ENCODE results near the gene CGNL1. TPM values are rescaled to one million over a fixed set of nuclear protein-coding genes. Genes with fewer than 3 reads are reported as not detected.

The CGNL1 gene
- total and polyA plus RNA-seq, 10 of the 15 experiments (the other 5 are each of a cell fraction or from before 2014, with no cell fraction given), result under 0.01 to 0.27 (median 0.04) TPM; not detected in 3

GRCh38 chr15:57415602-57416001 is 39.3 kb downstream of the CGNL1 start:
- SMC1A ChIA-PET (ENCODE audit: uncharacterized antibody, unreplicated experiment), result no interaction called here
- Histone ChIP-seq H3K79me2 (ENCODE audit: control insufficient read depth, insufficient read depth, low read length) (no peaks in the 10 kb centered on the region), H3K27me3 (replicated peaks in 1 of 2; ENCODE audit: control insufficient read depth in 2 of 2, insufficient read depth in 2 of 2, low read length in 1 of 2) (no peaks in the 10 kb centered on the region), H3K9ac (ENCODE audit: control insufficient read depth, insufficient read depth, low read length) (no peak overlapping the region), H3K4me1 (ENCODE audit: control insufficient read depth, insufficient read depth, low read length) (no peaks in the 10 kb centered on the region), H3K27ac (ENCODE audit: control insufficient read depth, insufficient read depth) (no peak overlapping the region), H4K20me1 (ENCODE audit: control insufficient read depth, insufficient read depth) (no peaks in the 10 kb centered on the region), H2AFZ (ENCODE audit: control insufficient read depth, low read depth, low read length) (no peak overlapping the region), H3K36me3 (ENCODE audit: control insufficient read depth in 2 of 2, insufficient read depth in 2 of 2, low read length in 1 of 2) (no peaks in the 10 kb centered on the region), H3K4me3 (no peak overlapping the region), H3K9me3 (replicated peaks; ENCODE audit: control insufficient read depth, insufficient read depth, low read length) (no peaks in the 10 kb centered on the region), H3K4me2 (ENCODE audit: control insufficient read depth, insufficient read depth) (no peak overlapping the region)
- no TSS peak for BruUV-seq (replicated peaks)
- no peak for FAIRE-seq
- ATAC-seq, result no peak
- CTCF ChIA-PET, result interaction anchor here (1.2 kb wide), 1 partner anchor 112 kb away, joined by 4 read pairs; no protein-coding TSS in a partner anchor
- 52% methylated on average over 7 of the region's 7 CpGs for WGBS (ENCODE audit: insufficient coverage, insufficient replicate concordance, low lambda C conversion rate, missing lambda C conversion rate)
- intact Hi-C loops (cut with micrococcal nuclease; ENCODE audit: unreplicated experiment) (no loop called here), in situ Hi-C loops (cut with MboI) (no loop called here)
- POLR2A ChIA-PET, result no interaction called here
- DNase-seq (ENCODE audit: low read depth, low spot score), result no peak
- RAD21 ChIA-PET (ENCODE audit: unreplicated experiment), result interaction anchor here (1.0 kb wide), 1 partner anchor 75 kb away, joined by 3 read pairs; no protein-coding TSS in a partner anchor
- no peak for TF ChIP-seq EED (IDR thresholded peaks at IDR 0.05; ENCODE audit: low read depth)
- TF ChIP-seq JUNB (IDR thresholded peaks at IDR 0.05), result no peak
- no peak for TF ChIP-seq SIX5 (IDR thresholded peaks at IDR 0.05; ENCODE audit: low read depth, low read length, severe bottlenecking)
- no peak for TF ChIP-seq CUX1 (IDR thresholded peaks at IDR 0.05; ENCODE audit: insufficient replicate concordance, low read depth, low read length)
- TF ChIP-seq MXI1 (IDR thresholded peaks at IDR 0.05; ENCODE audit: low read depth, low read length), result no peak
- TF ChIP-seq CREB1 (IDR thresholded peaks at IDR 0.05; ENCODE audit: low read depth), result no peak
- TF ChIP-seq, protein P1, sequence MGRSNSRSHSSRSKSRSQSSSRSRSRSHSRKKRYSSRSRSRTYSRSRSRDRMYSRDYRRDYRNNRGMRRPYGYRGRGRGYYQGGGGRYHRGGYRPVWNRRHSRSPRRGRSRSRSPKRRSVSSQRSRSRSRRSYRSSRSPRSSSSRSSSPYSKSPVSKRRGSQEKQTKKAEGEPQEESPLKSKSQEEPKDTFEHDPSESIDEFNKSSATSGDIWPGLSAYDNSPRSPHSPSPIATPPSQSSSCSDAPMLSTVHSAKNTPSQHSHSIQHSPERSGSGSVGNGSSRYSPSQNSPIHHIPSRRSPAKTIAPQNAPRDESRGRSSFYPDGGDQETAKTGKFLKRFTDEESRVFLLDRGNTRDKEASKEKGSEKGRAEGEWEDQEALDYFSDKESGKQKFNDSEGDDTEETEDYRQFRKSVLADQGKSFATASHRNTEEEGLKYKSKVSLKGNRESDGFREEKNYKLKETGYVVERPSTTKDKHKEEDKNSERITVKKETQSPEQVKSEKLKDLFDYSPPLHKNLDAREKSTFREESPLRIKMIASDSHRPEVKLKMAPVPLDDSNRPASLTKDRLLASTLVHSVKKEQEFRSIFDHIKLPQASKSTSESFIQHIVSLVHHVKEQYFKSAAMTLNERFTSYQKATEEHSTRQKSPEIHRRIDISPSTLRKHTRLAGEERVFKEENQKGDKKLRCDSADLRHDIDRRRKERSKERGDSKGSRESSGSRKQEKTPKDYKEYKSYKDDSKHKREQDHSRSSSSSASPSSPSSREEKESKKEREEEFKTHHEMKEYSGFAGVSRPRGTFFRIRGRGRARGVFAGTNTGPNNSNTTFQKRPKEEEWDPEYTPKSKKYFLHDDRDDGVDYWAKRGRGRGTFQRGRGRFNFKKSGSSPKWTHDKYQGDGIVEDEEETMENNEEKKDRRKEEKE (IDR thresholded peaks at IDR 0.05), result no peak
- TF ChIP-seq ZBED1 (IDR thresholded peaks at IDR 0.05; ENCODE audit: borderline replicate concordance), result no peak
- TF ChIP-seq RAD21 (IDR thresholded peaks at IDR 0.05; ENCODE audit: insufficient read depth, low read depth, low read length), result no peak
- TF ChIP-seq TAF1 (IDR thresholded peaks at IDR 0.05; ENCODE audit: borderline replicate concordance, low read depth, low read length), result no peak
- no peak for TF ChIP-seq POLR2AphosphoS5 (IDR thresholded peaks at IDR 0.05; ENCODE audit: low read length)
- no peak for TF ChIP-seq NRF1 (conservative IDR thresholded peaks at IDR 0.05; ENCODE audit: low read depth, low read length)
- no peak for TF ChIP-seq ZNF207 (IDR thresholded peaks at IDR 0.05; ENCODE audit: borderline replicate concordance)
- TF ChIP-seq IKZF2 (IDR thresholded peaks at IDR 0.05), result no peak
- TF ChIP-seq SMC3 (IDR thresholded peaks at IDR 0.05; ENCODE audit: borderline replicate concordance, low read length), result no peak
- TF ChIP-seq SMAD1 (IDR thresholded peaks at IDR 0.05; ENCODE audit: low read depth, partially characterized antibody), result no peak
- TF ChIP-seq, protein P2, sequence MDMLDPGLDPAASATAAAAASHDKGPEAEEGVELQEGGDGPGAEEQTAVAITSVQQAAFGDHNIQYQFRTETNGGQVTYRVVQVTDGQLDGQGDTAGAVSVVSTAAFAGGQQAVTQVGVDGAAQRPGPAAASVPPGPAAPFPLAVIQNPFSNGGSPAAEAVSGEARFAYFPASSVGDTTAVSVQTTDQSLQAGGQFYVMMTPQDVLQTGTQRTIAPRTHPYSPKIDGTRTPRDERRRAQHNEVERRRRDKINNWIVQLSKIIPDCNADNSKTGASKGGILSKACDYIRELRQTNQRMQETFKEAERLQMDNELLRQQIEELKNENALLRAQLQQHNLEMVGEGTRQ (IDR thresholded peaks at IDR 0.05; ENCODE audit: borderline replicate concordance, low read depth, low read length), result no peak
- TF ChIP-seq TCF7 (IDR thresholded peaks at IDR 0.05; ENCODE audit: borderline replicate concordance), result no peak

All from GM12878 (cell line).